ENCODE results near the gene PSME3. TPM values are rescaled to one million over a fixed set of nuclear protein-coding genes. Genes with fewer than 3 reads are reported as not detected.

PSME3 gene
- total and polyA plus RNA-seq, 2 of the 13 experiments (the other 11 are each of a cell fraction or from before 2014, with no cell fraction given): 66.3 to 135 TPM

DNA sequence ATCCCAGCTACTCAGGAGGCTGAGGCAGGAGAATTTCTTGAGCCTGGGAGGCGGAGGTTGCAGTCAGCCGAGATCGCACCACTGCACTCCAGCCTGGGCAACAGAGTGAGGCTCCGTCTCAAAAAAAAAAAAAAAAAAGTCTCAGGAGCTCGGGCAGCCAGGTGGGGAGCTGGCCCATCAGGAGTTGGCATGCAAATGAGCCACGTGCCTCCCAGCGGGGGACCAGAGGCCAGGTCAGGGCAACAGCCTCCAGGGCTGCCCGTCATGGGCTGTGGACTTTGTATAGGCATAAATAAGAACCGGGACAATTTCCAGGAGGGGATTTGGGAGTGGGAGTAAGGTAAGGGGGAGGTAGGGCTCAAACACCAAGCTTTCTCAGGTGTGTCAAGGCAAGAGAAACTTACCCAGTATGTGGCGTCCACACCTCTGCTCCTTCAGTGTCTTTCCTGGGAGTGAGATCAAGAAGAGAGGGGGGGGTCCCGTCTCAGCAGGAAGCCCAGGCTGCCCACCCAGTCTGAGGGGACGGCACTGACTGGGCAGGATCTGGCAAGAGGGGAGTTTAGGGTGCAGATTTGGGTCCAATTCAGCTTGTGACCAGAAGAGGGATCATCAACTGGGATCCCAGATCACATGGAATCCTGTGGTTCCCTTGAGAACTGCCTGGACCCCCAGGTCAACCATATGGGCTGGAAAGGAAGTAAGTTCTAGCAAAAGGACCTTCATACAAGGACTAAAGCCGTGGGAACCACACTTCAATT, 45.1 kb downstream of the PSME3 start (continued):
- TF ChIP-seq ZNF432 (CRISPR knock-in tag; IDR thresholded peaks at IDR 0.05; ENCODE audit: borderline replicate concordance) (no peak), ZKSCAN1 (IDR thresholded peaks at IDR 0.05; ENCODE audit: low read length) (no peak), ZNF746 (CRISPR knock-in tag; IDR thresholded peaks at IDR 0.05) (no peak), ZNF282 (IDR thresholded peaks at IDR 0.05; ENCODE audit: partially characterized antibody) (no peak), PLRG1 (conservative IDR thresholded peaks at IDR 0.05) (no peak), ZNF382 (CRISPR knock-in tag; IDR thresholded peaks at IDR 0.05; ENCODE audit: borderline replicate concordance) (no peak), KLF9 (CRISPR knock-in tag; IDR thresholded peaks at IDR 0.05; ENCODE audit: low read depth) (no peak), SNRNP70 (IDR thresholded peaks at IDR 0.05; ENCODE audit: low read depth, low read length) (no peak), RELA (CRISPR knock-in tag; IDR thresholded peaks at IDR 0.05) (no peak), IKZF1 (IDR thresholded peaks at IDR 0.05) (no peak), FIP1L1 (IDR thresholded peaks at IDR 0.05; ENCODE audit: borderline replicate concordance, insufficient read depth, low read depth, low read length) (no peak), MXI1 (IDR thresholded peaks at IDR 0.05; ENCODE audit: borderline replicate concordance, low read depth, low read length) (peak; percentile 56; the same call in 1 of the 3 replicates), ISX (CRISPR knock-in tag; conservative IDR thresholded peaks at IDR 0.05) (no peak), ZNF451 (CRISPR knock-in tag; IDR thresholded peaks at IDR 0.05) (no peak), TCF7L2 (IDR thresholded peaks at IDR 0.05; ENCODE audit: low read depth, low read length) (no peak)
- TF ChIP-seq, protein P1, sequence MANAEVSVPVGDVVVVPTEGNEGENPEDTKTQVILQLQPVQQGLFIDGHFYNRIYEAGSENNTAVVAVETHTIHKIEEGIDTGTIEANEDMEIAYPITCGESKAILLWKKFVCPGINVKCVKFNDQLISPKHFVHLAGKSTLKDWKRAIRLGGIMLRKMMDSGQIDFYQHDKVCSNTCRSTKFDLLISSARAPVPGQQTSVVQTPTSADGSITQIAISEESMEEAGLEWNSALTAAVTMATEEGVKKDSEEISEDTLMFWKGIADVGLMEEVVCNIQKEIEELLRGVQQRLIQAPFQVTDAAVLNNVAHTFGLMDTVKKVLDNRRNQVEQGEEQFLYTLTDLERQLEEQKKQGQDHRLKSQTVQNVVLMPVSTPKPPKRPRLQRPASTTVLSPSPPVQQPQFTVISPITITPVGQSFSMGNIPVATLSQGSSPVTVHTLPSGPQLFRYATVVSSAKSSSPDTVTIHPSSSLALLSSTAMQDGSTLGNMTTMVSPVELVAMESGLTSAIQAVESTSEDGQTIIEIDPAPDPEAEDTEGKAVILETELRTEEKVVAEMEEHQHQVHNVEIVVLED (CRISPR knock-in tag; IDR thresholded peaks at IDR 0.05; ENCODE audit: borderline replicate concordance): no peak
- TF ChIP-seq, protein P2, sequence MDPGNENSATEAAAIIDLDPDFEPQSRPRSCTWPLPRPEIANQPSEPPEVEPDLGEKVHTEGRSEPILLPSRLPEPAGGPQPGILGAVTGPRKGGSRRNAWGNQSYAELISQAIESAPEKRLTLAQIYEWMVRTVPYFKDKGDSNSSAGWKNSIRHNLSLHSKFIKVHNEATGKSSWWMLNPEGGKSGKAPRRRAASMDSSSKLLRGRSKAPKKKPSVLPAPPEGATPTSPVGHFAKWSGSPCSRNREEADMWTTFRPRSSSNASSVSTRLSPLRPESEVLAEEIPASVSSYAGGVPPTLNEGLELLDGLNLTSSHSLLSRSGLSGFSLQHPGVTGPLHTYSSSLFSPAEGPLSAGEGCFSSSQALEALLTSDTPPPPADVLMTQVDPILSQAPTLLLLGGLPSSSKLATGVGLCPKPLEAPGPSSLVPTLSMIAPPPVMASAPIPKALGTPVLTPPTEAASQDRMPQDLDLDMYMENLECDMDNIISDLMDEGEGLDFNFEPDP (CRISPR knock-in tag; conservative IDR thresholded peaks at IDR 0.05): no peak
- TF ChIP-seq, protein P3, sequence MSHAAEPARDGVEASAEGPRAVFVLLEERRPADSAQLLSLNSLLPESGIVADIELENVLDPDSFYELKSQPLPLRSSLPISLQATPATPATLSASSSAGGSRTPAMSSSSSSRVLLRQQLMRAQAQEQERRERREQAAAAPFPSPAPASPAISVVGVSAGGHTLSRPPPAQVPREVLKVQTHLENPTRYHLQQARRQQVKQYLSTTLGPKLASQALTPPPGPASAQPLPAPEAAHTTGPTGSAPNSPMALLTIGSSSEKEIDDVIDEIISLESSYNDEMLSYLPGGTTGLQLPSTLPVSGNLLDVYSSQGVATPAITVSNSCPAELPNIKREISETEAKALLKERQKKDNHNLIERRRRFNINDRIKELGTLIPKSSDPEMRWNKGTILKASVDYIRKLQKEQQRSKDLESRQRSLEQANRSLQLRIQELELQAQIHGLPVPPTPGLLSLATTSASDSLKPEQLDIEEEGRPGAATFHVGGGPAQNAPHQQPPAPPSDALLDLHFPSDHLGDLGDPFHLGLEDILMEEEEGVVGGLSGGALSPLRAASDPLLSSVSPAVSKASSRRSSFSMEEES (CRISPR knock-in tag; IDR thresholded peaks at IDR 0.05): no peak; the same call in 1 of the 2 replicates
- TF ChIP-seq, protein P4, sequence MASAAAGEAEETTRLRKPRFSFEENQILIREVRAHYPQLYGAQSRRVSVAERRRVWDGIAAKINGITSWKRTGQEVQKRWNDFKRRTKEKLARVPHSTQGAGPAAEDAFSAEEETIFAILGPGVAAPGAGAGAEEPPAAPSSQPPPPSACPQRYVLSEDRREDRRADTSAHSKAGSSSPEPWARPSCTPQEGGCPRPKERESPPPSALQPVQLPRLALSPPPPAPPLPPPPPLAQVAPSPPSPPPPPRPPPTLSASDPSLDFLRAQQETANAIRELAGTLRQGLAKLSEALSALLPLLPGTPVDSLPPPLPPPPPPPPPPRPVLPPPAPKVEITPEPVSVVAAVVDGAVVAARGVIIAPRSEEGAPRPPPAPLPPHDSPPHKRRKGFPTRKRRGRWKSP (CRISPR knock-in tag; IDR thresholded peaks at IDR 0.05): no peak
- TF ChIP-seq, protein P5, sequence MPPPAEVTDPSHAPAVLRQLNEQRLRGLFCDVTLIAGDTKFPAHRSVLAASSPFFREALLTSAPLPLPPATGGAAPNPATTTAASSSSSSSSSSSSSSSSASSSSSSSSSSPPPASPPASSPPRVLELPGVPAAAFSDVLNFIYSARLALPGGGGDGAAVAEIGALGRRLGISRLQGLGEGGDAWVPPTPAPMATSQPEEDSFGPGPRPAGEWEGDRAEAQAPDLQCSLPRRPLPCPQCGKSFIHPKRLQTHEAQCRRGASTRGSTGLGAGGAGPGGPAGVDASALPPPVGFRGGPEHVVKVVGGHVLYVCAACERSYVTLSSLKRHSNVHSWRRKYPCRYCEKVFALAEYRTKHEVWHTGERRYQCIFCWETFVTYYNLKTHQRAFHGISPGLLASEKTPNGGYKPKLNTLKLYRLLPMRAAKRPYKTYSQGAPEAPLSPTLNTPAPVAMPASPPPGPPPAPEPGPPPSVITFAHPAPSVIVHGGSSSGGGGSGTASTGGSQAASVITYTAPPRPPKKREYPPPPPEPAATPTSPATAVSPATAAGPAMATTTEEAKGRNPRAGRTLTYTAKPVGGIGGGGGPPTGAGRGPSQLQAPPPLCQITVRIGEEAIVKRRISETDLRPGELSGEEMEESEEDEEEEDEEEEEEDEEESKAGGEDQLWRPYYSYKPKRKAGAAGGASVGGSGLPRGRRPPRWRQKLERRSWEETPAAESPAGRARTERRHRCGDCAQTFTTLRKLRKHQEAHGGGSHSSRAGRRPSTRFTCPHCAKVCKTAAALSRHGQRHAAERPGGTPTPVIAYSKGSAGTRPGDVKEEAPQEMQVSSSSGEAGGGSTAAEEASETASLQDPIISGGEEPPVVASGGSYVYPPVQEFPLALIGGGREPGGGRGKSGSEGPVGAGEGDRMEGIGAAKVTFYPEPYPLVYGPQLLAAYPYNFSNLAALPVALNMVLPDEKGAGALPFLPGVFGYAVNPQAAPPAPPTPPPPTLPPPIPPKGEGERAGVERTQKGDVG (CRISPR knock-in tag; IDR thresholded peaks at IDR 0.05; ENCODE audit: borderline replicate concordance): no peak; the same call in 1 of the 2 replicates
- TF ChIP-seq, protein P6, sequence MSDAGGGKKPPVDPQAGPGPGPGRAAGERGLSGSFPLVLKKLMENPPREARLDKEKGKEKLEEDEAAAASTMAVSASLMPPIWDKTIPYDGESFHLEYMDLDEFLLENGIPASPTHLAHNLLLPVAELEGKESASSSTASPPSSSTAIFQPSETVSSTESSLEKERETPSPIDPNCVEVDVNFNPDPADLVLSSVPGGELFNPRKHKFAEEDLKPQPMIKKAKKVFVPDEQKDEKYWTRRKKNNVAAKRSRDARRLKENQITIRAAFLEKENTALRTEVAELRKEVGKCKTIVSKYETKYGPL (CRISPR knock-in tag; IDR thresholded peaks at IDR 0.05): no peak

Data from HepG2 (cell line).